ENCODE data around the gene TMEM132E. TPM values are rescaled to one million over a fixed set of nuclear protein-coding genes. Genes with fewer than 3 reads are reported as not detected.

TMEM132E gene
- total and polyA plus RNA-seq, 2 of the 8 experiments (the other 6 are each of a cell fraction or from before 2014, with no cell fraction given): 0.45 to 0.60 TPM

GRCh38 chr17:34580685-34581445 lies 1.5 kb downstream of the TMEM132E start (continued):
- TF ChIP-seq KDM4A (IDR thresholded peaks at IDR 0.05; ENCODE audit: low read depth, low read length, severe bottlenecking): peak; percentile 50
- peak; percentile 79 for TF ChIP-seq EZH2 (IDR thresholded peaks at IDR 0.05; ENCODE audit: low read depth, low read length, severe bottlenecking)
- no peak for TF ChIP-seq EP300 (IDR thresholded peaks at IDR 0.05; ENCODE audit: borderline replicate concordance in 1 of 2, low read depth in 2 of 2, low read length in 2 of 2)
- peak; percentile 34 for TF ChIP-seq ASH2L (IDR thresholded peaks at IDR 0.05; ENCODE audit: low read length)
- peak; percentile 78 for TF ChIP-seq RNF2 (IDR thresholded peaks at IDR 0.05; ENCODE audit: borderline replicate concordance, low read depth, low read length, missing control alignments, poor library complexity, severe bottlenecking)
- no peak for TF ChIP-seq SAP30 (IDR thresholded peaks at IDR 0.05; ENCODE audit: insufficient read depth, insufficient replicate concordance, low read length)
- TF ChIP-seq MAX (IDR thresholded peaks at IDR 0.05): peak; percentile 10
- TF ChIP-seq POU5F1 (IDR thresholded peaks at IDR 0.05; ENCODE audit: low read depth, low read length): no peak

Measured in H1 (cell line).